Natural killer cell (primary cell): ENCODE results near the gene SLC34A3. TPM values are rescaled to one million over a fixed set of nuclear protein-coding genes. Genes with fewer than 3 reads are reported as not detected.

Experiments
- ATAC-seq, 3 donors: fragments of 150-1000 bp in 2 of 3; fragments of 200-7000 bp in 1 of 3; cut with Tn5 transposase; 1 replicate in 1 of 3; 2 replicates in 2 of 3; pipeline ENCODE4 v1.10.0; 2021; ENCODE audit warnings: mild to moderate bottlenecking in 2 of 3, moderate library complexity in 2 of 3
- DNase-seq, 2 donors: peaks; one replicate each; pipeline versions ENCODE4 v3.0.0 to v3.0.0-alpha.2; 2013 to 2021; ENCODE audit warnings: mixed read lengths in 1 of 2
- H3K27ac ChIP-seq: one replicate; pipeline ENCODE4 v1.5.1; 2013; ENCODE audit warnings: mild to moderate bottlenecking, low read length
- H3K27me3 ChIP-seq: one replicate; pipeline ENCODE4 v1.6.1; 2013; ENCODE audit warnings: low read length; ENCODE audit not compliant: control insufficient read depth, insufficient read depth
- H3K36me3 ChIP-seq: one replicate; pipeline ENCODE4 v1.6.1; 2013; ENCODE audit warnings: low read length; ENCODE audit not compliant: control insufficient read depth, insufficient read depth
- H3K4me1 ChIP-seq: one replicate; pipeline ENCODE4 v1.6.1; 2013; ENCODE audit warnings: low read length; ENCODE audit not compliant: control insufficient read depth, insufficient read depth
- H3K4me3 ChIP-seq: one replicate; pipeline ENCODE4 v1.5.1; 2013; ENCODE audit warnings: low read length
- H3K9me3 ChIP-seq: one replicate; pipeline ENCODE4 v1.6.1; 2013; ENCODE audit warnings: low read length; ENCODE audit not compliant: control insufficient read depth, insufficient read depth
- H3K27ac Mint-ChIP-seq, 2 donors: one replicate each; pipeline ENCODE4 v1.8.0; 2022; ENCODE audit warnings: mild to moderate bottlenecking in 2 of 2, mixed read lengths in 2 of 2, moderate library complexity in 1 of 2
- H3K27me3 Mint-ChIP-seq, 2 donors: one replicate each; pipeline ENCODE4 v1.8.0; 2022; ENCODE audit warnings: low read depth in 2 of 2, mixed read lengths in 2 of 2
- H3K36me3 Mint-ChIP-seq: one replicate; pipeline ENCODE4 v1.8.0; 2022; ENCODE audit warnings: mixed read lengths
- H3K4me1 Mint-ChIP-seq, 2 donors: one replicate each; pipeline ENCODE4 v1.8.0; 2022; ENCODE audit warnings: mixed read lengths in 2 of 2
- H3K4me3 Mint-ChIP-seq: one replicate; pipeline ENCODE4 v1.8.0; 2022; ENCODE audit warnings: mild to moderate bottlenecking, moderate library complexity, mixed read lengths
- H3K9me3 Mint-ChIP-seq, 2 donors: one replicate each; pipeline ENCODE4 v1.8.0; 2022; ENCODE audit warnings: mixed read lengths in 2 of 2
- CTCF ChIP-seq: fragments of 200-600 bp; IDR thresholded peaks from one replicate; pipeline ENCODE4 v1.8.0; 2022; ENCODE audit warnings: antibody characterized with exemption
- WGBS: methylation state at CpG from one replicate; pipeline ENCODE4 v1.1.7; 2013; ENCODE audit warnings: missing lambda C conversion rate; ENCODE audit not compliant: insufficient coverage; 5-methylcytosine and 5-hydroxymethylcytosine counted together
- intact Hi-C: fragments of 100-400 bp; cut with micrococcal nuclease; formaldehyde crosslinking; loops from one replicate; pipeline ENCODE4 v1.14.2; 2022
- total RNA-seq, 4 donors: library from RNA; stranded (reverse); fragments of 120-200 nt in 1 of 4; gene quantifications; one replicate each; pipeline versions ENCODE4 v1.2.3 to v1.2.4, GENCODE V29; 2013 to 2022

The SLC34A3 gene
- total RNA-seq, 3 donors from 2014 or later (not counting 1 experiment from before 2014, with no cell fraction given), result not detected

DNA sequence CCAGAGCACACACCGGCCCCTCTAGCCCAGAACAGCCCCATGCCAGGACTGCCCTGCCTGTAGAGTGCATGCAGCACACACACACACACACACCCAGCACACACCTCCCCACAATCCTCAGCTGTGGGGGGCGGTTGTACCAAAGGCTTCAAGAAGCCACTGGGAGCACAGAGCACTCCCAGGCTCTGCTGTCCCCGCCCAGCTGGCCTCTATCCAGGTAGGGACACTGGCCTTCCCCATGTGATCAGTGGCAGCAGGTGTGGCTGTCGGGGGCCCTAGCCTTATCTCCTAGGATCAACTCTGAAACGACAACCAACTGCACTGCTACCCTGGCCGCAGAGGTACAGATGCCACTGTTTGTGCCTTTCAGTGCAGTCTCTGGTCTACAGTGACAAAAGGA is 44.3 kb upstream of the SLC34A3 start:
- 93% methylated on average over 6 of the region's 6 CpGs for WGBS
- Histone ChIP-seq H3K9me3 (no peaks in the 10 kb centered on the region), H3K4me1 (peaks cover 43% of the 10 kb centered on the region), H3K27ac (no peak overlapping the region), H3K36me3 (peaks cover 57% of the 10 kb centered on the region), H3K4me3 (no peak overlapping the region), H3K27me3 (no peaks in the 10 kb centered on the region)
- DNase-seq (no peak), ATAC-seq (no peak)
- no peak overlapping the region for H3K4me3 Mint-ChIP-seq
- no peaks in the 10 kb centered on the region for H3K36me3 Mint-ChIP-seq
- H3K27ac Mint-ChIP-seq, result no peak overlapping the region
- H3K4me1 Mint-ChIP-seq, result peaks cover 20 to 44% of the 10 kb centered on the region in 2 donors
- intact Hi-C loops, result no loop called here
- no peak for TF ChIP-seq CTCF
- no peaks in the 10 kb centered on the region for H3K27me3 Mint-ChIP-seq
- H3K9me3 Mint-ChIP-seq, result no peaks in the 10 kb centered on the region

DNA sequence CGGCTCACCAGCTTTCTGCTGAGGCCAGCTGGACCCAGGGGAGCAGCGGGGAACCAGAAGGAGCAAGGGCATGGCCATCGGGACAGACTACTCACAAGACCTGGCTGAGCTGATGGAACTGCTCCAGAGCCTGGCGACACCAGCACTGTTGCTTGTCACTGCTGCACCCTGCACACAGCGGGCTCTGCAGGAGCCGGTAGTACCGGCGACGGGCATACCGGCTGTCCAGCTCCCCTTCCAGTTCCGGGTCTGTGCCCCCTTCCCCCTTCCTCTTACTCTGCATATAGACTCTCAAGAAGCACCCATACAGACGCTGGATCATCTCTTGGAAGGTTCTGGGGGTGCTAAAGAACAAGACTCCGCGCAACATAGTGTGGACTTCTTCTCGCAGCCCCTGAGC is 43.3 kb upstream of the SLC34A3 start:
- peaks cover 50% of the 10 kb centered on the region for H3K36me3 ChIP-seq
- TF ChIP-seq CTCF, result no peak
- peak overlapping the region; percentile 81 for H3K4me3 ChIP-seq
- 88% methylated on average over 15 of the region's 15 CpGs for WGBS
- H3K27ac ChIP-seq, result no peak overlapping the region
- ATAC-seq (no peak), DNase-seq (no peak)
- intact Hi-C loops, result no loop called here
- no peaks in the 10 kb centered on the region for H3K27me3 ChIP-seq
- Mint-ChIP-seq H3K36me3 (no peaks in the 10 kb centered on the region), H3K27me3 (no peaks in the 10 kb centered on the region), H3K4me3 (peak overlapping the region; percentile 96), H3K9me3 (no peaks in the 10 kb centered on the region), H3K4me1 (peaks cover 20 to 44% of the 10 kb centered on the region in 2 donors), H3K27ac (peak overlapping the region; percentile 91 to 97)
- H3K9me3 ChIP-seq, result no peaks in the 10 kb centered on the region
- H3K4me1 ChIP-seq, result peaks cover 43% of the 10 kb centered on the region

- WGBS, result under 1% methylated on average over 31 of the region's 31 CpGs
- peak overlapping the region; percentile 91 to 97 for H3K27ac Mint-ChIP-seq
- H3K4me3 Mint-ChIP-seq, result peak overlapping the region; percentile 96
- TF ChIP-seq CTCF, result no peak
- H3K36me3 Mint-ChIP-seq, result no peaks in the 10 kb centered on the region
- H3K27me3 Mint-ChIP-seq, result no peaks in the 10 kb centered on the region
- H3K4me1 Mint-ChIP-seq, result peaks cover 20 to 44% of the 10 kb centered on the region in 2 donors
- Histone ChIP-seq H3K4me3 (peak overlapping the region; percentile 81), H3K27ac (peak overlapping the region; percentile 79), H3K36me3 (peaks cover 43% of the 10 kb centered on the region), H3K9me3 (no peaks in the 10 kb centered on the region), H3K4me1 (peaks cover 43% of the 10 kb centered on the region), H3K27me3 (no peaks in the 10 kb centered on the region)
- DNase-seq (no peak), ATAC-seq (peak; percentile 22 to 41 (median 38))
- intact Hi-C loops, result loop anchor here (1.0 kb wide), 1 partner anchor 17 kb away; the partner anchor contains the start of genes NDOR1 and TMEM203
- no peaks in the 10 kb centered on the region for H3K9me3 Mint-ChIP-seq
These were observed 42.6 kb upstream of the SLC34A3 start for GRCh38 chr9:137188086-137188489.
